Right cardiac atrium (tissue), 5 donors: Measurements from ENCODE around the gene RNF135. TPM values are rescaled to one million over a fixed set of nuclear protein-coding genes. Genes with fewer than 3 reads are reported as not detected.
A peak's percentile ranks its signal among the peaks of the same experiment; 100 is the strongest.
"Not testable (repeated sequence)": the region's sequence is repeated elsewhere in the genome, so short reads cannot be mapped to it uniquely, and the experiment has no call there.

Experiments
- ATAC-seq, 2 donors: fragments of 200-7000 bp; cut with Tn5 transposase; one replicate each; pipeline versions ENCODE4 v1.8.0 to v1.9.1; 2020; ENCODE audit warnings: moderate library complexity in 2 of 2, mild to moderate bottlenecking in 1 of 2
- DNase-seq, 3 donors: peaks; one replicate each; pipeline ENCODE4 v3.0.0-alpha.2; 2020
- H3K27ac ChIP-seq: one replicate; pipeline ENCODE4 v1.5.1; 2013; ENCODE audit warnings: mild to moderate bottlenecking, low read length, control low read depth, moderate library complexity
- H3K27me3 ChIP-seq: one replicate; pipeline ENCODE4 v1.6.1; 2013; ENCODE audit not compliant: control insufficient read depth, insufficient read depth
- H3K4me1 ChIP-seq: one replicate; pipeline ENCODE4 v1.6.1; 2013; ENCODE audit warnings: low read length; ENCODE audit not compliant: control insufficient read depth, insufficient read depth
- H3K4me3 ChIP-seq: one replicate; pipeline ENCODE4 v1.5.1; 2013; ENCODE audit warnings: low read length, control low read depth
- H3K9me3 ChIP-seq: one replicate; pipeline ENCODE4 v1.6.1; 2013; ENCODE audit warnings: low read length; ENCODE audit not compliant: control insufficient read depth
- WGBS: extraction: QIAGEN DNeasy Blood & Tissue Kit; methylation state at CpG from one replicate; pipeline ENCODE4 v1.1.7; 2013; 5-methylcytosine and 5-hydroxymethylcytosine counted together
- intact Hi-C, 4 donors: fragments of 100-400 bp; cut with DNase I; formaldehyde crosslinking; loops; one replicate each; pipeline versions ENCODE4 v1.11.0 to v1.14.0; 2022 to 2023
- long read RNA-seq, 4 donors: library from polyadenylated mRNA; unstranded; transcript quantifications; one replicate each; pipeline ENCODE4 v2.0.0, GENCODE V29; 2020 to 2021
- polyA plus RNA-seq: library from polyadenylated mRNA; stranded (reverse); fragments of 200-250 nt; gene quantifications from one replicate; pipeline ENCODE4 v1.2.3, GENCODE V29; 2013
- total RNA-seq, 4 donors: library from RNA; stranded (reverse); fragmentation: NEBNext Ultra II Directional; extraction: Animal tissue kit (Norgen Biotek cat#: 25700); gene quantifications; one replicate each; pipeline ENCODE4 v1.2.1, GENCODE V29; 2021
- donor health status: healthy with polysubstance abuse.
- donor health status: DM: no; HTN: yes; CAD: no.
- donor health status: DM: no; HTN: no; CAD: no.
- donor health status: DM: no; HTN: yes; CAD: no; lungs with severe emphysema.
- donor health status: DM: yes; HTN: yes; CAD: no.

RNF135 gene, protein sequence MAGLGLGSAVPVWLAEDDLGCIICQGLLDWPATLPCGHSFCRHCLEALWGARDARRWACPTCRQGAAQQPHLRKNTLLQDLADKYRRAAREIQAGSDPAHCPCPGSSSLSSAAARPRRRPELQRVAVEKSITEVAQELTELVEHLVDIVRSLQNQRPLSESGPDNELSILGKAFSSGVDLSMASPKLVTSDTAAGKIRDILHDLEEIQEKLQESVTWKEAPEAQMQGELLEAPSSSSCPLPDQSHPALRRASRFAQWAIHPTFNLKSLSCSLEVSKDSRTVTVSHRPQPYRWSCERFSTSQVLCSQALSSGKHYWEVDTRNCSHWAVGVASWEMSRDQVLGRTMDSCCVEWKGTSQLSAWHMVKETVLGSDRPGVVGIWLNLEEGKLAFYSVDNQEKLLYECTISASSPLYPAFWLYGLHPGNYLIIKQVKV
- total RNA-seq (10 to 100 TPM in 2 of 4 donors, 1 to 10 TPM in 2; 7.7 to 10.4 (median 9.7) TPM), polyA plus RNA-seq (6.6 TPM)
- long read RNA-seq, donor 1, transcript RNF135-202 (5 exons, 2,892 nt) = major isoform, 19 of 27 reads
- long read RNA-seq, donor 1, partial matches to known transcripts = 0 of 27 reads
- long read RNA-seq, donor 1, other reads (novel, unspliced or antisense) = 2 of 27 reads
- long read RNA-seq, donor 2, partial matches to known transcripts = 0 of 12 reads
- long read RNA-seq, donor 2, other reads (novel, unspliced or antisense) = 3 of 12 reads
- long read RNA-seq, donor 3, transcript RNF135-202 (5 exons, 2,892 nt) = major isoform, 24 of 56 reads
- long read RNA-seq, donor 3, transcript RNF135-201 (4 exons, 1,905 nt) = minor isoform, 18 of 56 reads
- long read RNA-seq, donor 3, partial matches to known transcripts = 0 of 56 reads
- long read RNA-seq, donor 3, other reads (novel, unspliced or antisense) = 6 of 56 reads
- long read RNA-seq, donor 4, transcript RNF135-202 (5 exons, 2,892 nt) = major isoform, 11 of 17 reads
- long read RNA-seq, donor 4, partial matches to known transcripts = 0 of 17 reads
- long read RNA-seq, donor 4, other reads (novel, unspliced or antisense) = 4 of 17 reads

- Histone ChIP-seq H3K4me3 (peak within 1 kb of the TSS; percentile 65), H3K27me3 (no peaks in the 10 kb centered on the region), H3K27ac (peak within 1 kb of the TSS; percentile 80), H3K9me3 (peaks cover 2% of the 10 kb centered on the region), H3K4me1 (no peaks in the 10 kb centered on the region)
- under 1% methylated on average over 66 of the region's 66 CpGs for WGBS
- ATAC-seq (peak; percentile 98), DNase-seq (peak; percentile 89 to 94 (median 93))
- intact Hi-C loops = no loop called here
Observed at GRCh38 chr17:30970831-30971567, at the start of gene RNF135. RNF135 (plus strand) TSS chr17:30971039; CDS start chr17:30971074, 35 bp downstream.

DNA sequence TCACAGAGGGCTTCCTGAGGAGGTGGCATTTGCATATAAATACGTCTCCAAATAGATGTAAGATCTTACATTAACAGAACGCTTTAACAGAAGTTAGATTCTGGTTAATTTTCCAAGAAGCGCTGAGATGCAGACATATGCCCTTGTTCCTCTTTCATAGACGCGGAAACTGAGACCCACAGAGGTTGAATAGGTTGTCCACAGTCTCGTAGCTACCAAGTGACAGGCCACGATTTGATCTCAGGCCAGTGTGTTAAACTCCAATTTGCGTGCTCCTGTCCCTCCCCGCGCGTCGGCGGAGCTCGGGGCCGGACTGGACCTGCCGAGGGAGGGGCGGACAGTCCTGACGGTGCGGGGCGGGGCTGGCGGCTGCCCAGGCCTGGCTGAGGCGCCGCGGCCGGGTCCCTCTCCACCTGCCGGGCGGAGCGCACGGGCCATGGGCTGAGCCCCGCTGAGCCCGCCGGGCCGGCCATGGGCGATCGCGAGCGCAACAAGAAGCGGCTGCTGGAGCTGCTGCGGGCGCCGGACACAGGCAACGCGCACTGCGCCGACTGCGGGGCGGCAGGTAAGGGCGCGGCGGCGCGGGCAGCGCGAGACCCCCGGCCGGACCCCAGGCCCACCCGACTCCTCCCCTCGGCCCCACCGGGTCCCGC is 49.2 kb upstream of the RNF135 start, which contains the start of gene ADAP2:
ADAP2 (plus strand) TSS at position 402 of the 653 bp plus-strand sequence; CDS start at position 472, 70 bp downstream.
- peak; percentile 78 to 81 for ATAC-seq
- no peaks in the 10 kb centered on the region for H3K27me3 ChIP-seq
- peak; percentile 55 to 88 (median 86) for DNase-seq
- no peaks in the 10 kb centered on the region for H3K4me1 ChIP-seq
- 4% methylated on average over 60 of the region's 60 CpGs for WGBS
- peak within 1 kb of the TSS; percentile 26 for H3K27ac ChIP-seq
- intact Hi-C loops = no loop called here
- peak within 1 kb of the TSS; percentile 66 for H3K4me3 ChIP-seq
- no peaks in the 10 kb centered on the region for H3K9me3 ChIP-seq

DNA sequence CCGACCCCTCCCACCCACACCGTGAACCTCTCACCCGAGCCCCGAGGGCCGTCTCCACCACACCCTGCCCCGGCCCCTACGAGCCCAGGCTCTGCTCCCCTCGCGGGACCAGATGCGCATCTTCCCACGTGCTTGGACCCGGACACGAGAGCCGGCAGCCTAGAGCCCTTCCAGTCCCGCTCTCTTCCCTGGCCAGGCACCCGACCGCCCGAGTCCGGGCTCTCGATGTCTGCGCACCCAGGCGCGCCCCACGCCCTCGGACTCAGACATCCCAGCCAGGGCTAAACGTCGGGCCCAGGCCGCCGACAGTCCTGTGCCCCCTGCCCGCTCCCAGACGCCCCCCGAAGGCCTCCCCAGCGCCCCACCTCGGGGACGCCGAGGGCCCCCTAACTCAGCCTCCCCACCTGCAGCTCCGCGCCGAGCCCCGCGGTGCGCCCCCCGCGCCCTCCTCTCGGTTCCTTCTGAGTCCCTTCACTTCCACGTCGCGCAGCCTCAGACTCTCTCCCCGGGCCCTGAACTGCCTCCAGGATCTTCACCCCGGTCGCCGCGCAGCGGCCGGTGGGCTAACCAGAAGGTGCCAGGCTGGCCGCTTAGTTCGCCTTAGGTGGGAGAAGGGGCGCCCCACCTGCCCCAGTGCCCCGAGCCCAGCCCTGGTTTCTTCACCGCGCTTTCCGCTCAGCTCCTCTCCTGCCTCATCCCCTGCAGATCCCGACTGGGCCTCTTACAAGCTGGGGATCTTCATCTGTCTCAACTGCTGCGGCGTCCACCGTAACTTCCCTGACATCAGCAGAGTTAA is 48.4 kb upstream of the RNF135 start:
- DNase-seq = peak; percentile 17 to 68 (median 56)
- no peaks in the 10 kb centered on the region for H3K4me1 ChIP-seq
- whole genome bisulfite sequencing = 3% methylated on average over 66 of the region's 66 CpGs
- no peaks in the 10 kb centered on the region for H3K9me3 ChIP-seq
- peak; percentile 42 to 49 for ATAC-seq
- intact Hi-C loops = no loop called here
- H3K4me3 ChIP-seq = peak overlapping the region; percentile 66
- H3K27ac ChIP-seq = peak overlapping the region; percentile 26
- H3K27me3 ChIP-seq = no peaks in the 10 kb centered on the region

- WGBS = 47% methylated on average over 2 of the region's 2 CpGs
- intact Hi-C loops = no loop called here
- Histone ChIP-seq H3K9me3 (no peaks in the 10 kb centered on the region), H3K27me3 (no peaks in the 10 kb centered on the region), H3K4me3 (no peak overlapping the region), H3K27ac (no peak overlapping the region), H3K4me1 (no peaks in the 10 kb centered on the region)
- DNase-seq (no peak), ATAC-seq (no peak)
Observed at GRCh38 chr17:30924341-30924740, 46.5 kb upstream of the RNF135 start.

DNA sequence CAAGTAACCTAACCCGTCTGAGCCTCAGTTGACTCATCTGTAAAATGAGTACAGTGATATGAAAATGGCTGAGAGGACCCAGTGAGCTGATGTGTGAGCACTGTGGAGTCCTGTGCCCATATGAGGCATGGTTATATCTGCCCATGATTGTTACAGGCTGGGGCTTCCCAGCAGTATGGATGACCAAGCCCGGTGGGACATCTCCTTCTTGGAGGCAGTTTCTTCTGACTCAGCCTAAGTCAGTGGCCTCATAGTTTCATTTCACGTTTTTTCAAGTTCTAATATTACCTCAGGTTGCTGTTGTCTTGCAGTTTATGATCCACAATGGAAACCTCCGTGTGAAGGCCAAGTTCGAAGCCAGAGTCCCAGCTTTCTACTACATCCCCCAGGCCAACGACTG is 44.3 kb upstream of the RNF135 start:
- H3K4me3 ChIP-seq = no peak overlapping the region
- WGBS = 75% methylated on average over 6 of the region's 6 CpGs
- no peaks in the 10 kb centered on the region for H3K4me1 ChIP-seq
- intact Hi-C loops = no loop called here
- H3K9me3 ChIP-seq = no peaks in the 10 kb centered on the region
- ATAC-seq = no peak
- DNase-seq = no peak
- H3K27me3 ChIP-seq = no peaks in the 10 kb centered on the region
- H3K27ac ChIP-seq = no peak overlapping the region

DNA sequence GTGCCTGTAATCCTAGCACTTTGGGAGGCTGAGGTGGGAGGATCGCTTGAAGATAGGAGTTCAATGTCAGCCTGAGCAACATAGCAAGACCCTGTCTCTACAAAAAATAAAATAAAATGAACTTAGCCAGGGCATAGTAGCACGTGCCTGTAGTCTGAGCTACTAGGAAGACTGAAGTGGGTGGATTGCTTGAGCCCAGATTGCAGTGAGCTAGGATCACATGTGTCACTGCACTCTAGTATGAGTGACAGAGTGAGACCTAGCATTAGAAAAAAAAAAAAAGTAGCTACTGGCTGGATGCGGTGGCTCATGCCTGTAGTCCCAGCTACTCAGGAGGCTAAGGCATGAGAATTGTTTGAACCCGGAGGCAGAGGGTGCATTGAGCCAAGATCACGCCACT is 43.1 kb upstream of the RNF135 start:
- 90% methylated on average over 5 of the region's 5 CpGs for WGBS
- no peak for ATAC-seq
- intact Hi-C loops = no loop called here

GRCh38 chr17:30928584-30928983 is 42.3 kb upstream of the RNF135 start:
- no peaks in the 10 kb centered on the region for H3K27me3 ChIP-seq
- H3K27ac ChIP-seq = no peak overlapping the region
- intact Hi-C loops = no loop called here
- no peak overlapping the region for H3K4me3 ChIP-seq
- no peaks in the 10 kb centered on the region for H3K4me1 ChIP-seq
- 78% methylated on average over 3 of the region's 3 CpGs for WGBS
- no peak for ATAC-seq
- no peak for DNase-seq
- no peaks in the 10 kb centered on the region for H3K9me3 ChIP-seq

More for the DNA sequence above, 43.1 kb upstream of the RNF135 start:
- Histone ChIP-seq H3K9me3 (no peaks in the 10 kb centered on the region), H3K27me3 (no peaks in the 10 kb centered on the region), H3K27ac (no peak overlapping the region), H3K4me3 (no peak overlapping the region), H3K4me1 (no peaks in the 10 kb centered on the region)
- DNase-seq = no peak

DNA sequence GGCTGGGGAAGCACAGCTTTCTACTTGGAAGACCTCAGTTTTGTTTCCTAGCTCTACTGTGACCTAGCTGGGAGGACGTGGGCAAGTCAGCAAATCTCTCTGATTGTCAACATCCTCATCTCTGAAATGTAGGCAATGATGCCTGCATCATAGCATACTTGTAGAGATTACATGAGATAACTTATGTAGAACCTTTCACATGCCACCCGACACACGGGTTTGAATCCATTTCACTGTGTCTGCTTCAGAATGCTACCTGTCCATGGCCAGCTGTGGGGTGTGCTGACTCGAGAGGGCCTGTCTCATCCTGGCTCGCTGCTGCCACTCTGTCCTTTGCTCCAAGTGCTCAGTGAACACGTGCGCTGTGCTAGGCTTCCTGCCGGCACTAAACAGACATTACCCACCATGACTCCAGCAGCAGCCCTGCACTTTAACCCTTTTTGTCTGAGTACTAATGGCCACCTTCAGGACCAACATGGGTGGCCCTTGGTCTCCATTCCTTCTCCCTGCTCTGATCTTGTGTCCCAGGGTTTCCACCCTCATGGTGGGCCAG is 41.7 kb upstream of the RNF135 start:
- Histone ChIP-seq H3K9me3 (no peaks in the 10 kb centered on the region), H3K4me1 (no peaks in the 10 kb centered on the region), H3K27ac (no peak overlapping the region), H3K27me3 (no peaks in the 10 kb centered on the region), H3K4me3 (no peak overlapping the region)
- 53% methylated on average over 8 of the region's 8 CpGs for WGBS
- intact Hi-C loops = no loop called here
- ATAC-seq (no peak), DNase-seq (no peak)

GRCh38 chr17:30929861-30930260 is 41.0 kb upstream of the RNF135 start:
- H3K4me3 ChIP-seq, H3K27ac ChIP-seq, H3K9me3 ChIP-seq, H3K27me3 ChIP-seq, DNase-seq, intact Hi-C loops, H3K4me1 ChIP-seq, ATAC-seq: not testable (repeated sequence)
- WGBS = 89% methylated on average over 3 of the region's 3 CpGs
